SK-MEL-5 (cell line): ENCODE results near the gene ALG13. TPM values are rescaled to one million over a fixed set of nuclear protein-coding genes. Genes with fewer than 3 reads are reported as not detected.
"Not testable (repeated sequence)": the region's sequence is repeated elsewhere in the genome, so short reads cannot be mapped to it uniquely, and the experiment has no call there.

Experiments
- DNase-seq: peaks from one replicate; pipeline ENCODE4 v3.0.0-alpha.2; 2016; ENCODE audit warnings: low read depth, low spot score
- in situ Hi-C: cut with HindIII; loops from 2 replicates; pipeline ENCODE4 v1.10.0; 2016; ENCODE audit warnings: low sequenced_read_pairs, high pct_unique_total_duplicates, low pct_unique_long_range_greater_than_20kb
- polyA plus RNA-seq, 2 experiments: library from polyadenylated mRNA; depleted of rRNA; stranded (reverse); fragments of >200 nt; gene quantifications; 2 replicates each; pipeline ENCODE4 v1.2.3, GENCODE V29; 2015
- total RNA-seq: library from RNA; depleted of rRNA; stranded (reverse); fragments of >200 nt; shearing (Covaris generic); gene quantifications from 2 replicates; pipeline ENCODE4 v1.2.3, GENCODE V29; 2014; rRNA removed

Gene ALG13
- 64.4 and 82.5 TPM in 2 replicates for total RNA-seq
- polyA plus RNA-seq (2015; cell fraction: cytosol; rRNA removed) = 49.5 and 56.0 TPM in 2 replicates
- 130 and 134 TPM in 2 replicates for polyA plus RNA-seq (2015; cell fraction: nucleus; rRNA removed)

DNA sequence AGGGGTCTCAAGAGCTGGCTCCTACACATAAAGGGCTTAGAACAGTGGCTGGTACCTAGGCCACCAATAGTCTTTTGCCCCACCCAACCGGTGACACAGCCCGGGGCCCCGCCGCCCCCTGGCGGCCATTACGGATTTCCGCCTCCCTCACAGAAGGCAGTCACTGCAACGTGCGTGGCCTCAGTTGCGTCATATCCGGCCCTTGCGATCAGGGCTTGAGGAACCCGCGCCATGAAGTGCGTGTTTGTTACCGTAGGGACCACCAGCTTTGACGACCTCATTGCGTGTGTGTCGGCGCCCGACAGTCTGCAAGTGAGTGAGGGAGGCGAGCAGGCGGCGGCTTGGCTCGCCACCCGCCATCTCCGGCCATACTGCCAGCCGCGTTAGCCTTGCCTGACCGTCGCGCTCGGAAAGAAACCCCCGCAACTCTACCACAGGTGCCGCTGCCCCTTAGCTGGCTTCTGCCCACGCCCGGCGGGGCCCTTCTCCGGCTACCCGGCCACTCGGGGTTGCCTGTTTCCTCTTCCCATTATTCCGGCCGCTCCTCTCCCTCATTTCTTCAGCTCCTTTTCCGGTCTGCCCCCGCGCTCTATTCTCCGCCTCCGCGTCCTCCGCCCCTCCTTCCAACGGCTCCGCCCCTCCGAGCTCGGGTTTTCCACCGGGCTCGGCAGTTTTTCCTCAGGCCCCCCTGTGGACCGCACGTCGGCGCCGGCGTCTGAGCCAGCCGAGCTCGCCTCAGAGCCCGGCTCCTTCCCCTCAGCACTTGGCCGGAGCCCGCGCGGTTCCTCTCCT is at the start of gene ALG13:
Gene ALG13, plus strand, starts transcription at position 183 of the 792 bp plus-strand sequence. Its CDS starts 49 bp downstream, at position 232.
- DNase-seq = peak; percentile 88
- in situ Hi-C loops = no loop called here

DNA sequence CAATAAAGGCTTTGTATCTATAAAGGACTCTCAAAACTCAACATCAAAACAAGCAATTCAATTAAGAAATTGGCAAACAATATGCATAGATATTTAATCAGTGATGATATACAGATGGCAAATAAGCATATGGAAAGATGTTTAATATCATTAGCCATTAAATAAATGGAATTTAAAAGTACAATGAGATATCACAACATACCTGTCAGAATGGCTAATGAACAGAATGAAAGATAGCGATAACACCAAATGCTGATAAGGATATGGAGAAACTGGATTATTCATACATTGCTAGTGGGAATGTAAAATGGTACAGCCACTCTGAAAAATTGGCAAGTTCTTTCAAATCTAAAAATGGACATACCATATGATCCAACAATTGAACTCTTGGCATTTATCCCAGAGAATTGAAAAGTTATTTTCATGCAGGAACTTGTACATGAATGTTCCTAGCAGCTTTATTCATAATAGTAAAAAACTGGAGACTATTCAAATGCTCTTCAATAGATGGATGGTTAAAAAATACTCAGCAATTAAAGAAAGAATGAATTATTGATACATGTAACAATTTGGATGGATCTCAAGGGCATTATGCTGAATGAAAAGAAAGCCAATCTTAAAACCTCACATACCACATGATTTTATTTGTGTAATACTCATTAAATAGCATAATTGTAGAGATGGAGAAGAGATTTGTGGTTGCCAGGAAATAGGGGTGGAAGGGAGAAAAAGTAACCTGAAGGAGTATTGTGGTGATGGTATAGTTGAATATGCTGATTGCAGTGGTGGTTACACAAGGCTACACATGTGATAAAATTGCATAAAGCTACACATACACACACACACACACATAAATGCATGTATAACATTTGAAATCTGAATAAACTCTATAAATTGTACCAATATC is 45.9 kb upstream of the ALG13 start:
- in situ Hi-C loops = no loop called here
- peak; percentile 16 for DNase-seq

DNA sequence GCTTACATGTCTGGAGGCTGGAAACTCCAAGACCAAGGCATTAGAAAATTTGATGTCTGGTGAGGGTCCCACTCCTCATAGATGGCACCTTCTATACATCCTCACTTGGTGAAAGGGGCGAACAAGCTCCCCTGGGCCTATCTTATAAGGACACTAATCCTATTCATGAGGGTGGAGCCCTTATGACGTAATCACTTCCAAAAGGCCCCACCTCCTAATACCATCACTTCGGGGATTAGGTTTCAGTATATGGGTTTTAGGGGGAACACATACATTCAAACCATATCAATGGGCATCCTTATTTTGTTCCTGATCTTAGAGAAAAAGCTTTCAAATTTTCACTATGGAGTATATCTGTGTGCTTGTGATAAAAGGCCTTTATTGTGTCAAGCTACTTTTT is 39.0 kb upstream of the ALG13 start:
- in situ Hi-C loops = no loop called here
- no peak for DNase-seq

DNA sequence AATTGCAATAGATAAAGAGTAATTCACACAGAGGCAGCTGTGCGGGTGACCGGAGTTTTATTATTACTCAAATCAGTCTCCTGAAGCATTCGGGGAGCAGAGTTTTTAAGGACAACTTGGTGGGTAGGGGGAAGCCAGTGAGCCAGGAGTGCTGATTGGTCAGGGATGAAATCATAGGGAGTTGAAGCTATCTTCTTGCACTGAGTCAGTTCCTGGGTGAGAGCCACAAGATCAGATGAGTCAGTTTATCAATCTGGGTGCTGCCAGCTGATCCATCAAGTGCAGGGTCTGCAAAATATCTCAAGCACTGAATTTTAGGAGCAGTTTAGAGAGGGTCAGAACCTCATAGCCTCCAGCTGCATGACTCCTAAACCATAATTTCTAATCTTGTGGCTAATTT is 35.8 kb upstream of the ALG13 start:
- DNase-seq, in situ Hi-C loops: not testable (repeated sequence)

DNA sequence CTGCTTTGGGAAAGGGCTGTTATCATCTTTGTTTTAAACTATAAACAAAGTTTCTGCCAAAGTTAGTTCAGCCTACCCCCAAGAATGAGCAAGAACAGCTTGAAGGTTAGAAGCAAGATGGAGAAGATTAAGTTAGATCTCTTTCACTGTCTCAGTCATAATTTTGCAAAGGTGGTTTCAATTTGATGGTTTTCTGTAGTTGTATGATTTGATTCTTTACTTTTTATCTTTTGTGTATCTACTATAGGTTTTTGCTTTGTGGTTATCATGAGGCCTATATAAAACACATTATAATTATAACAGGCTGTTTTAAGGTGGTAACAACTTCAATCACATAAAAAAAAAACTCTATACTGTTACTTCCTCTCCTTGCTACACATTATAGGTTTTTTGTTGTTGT is 35.4 kb upstream of the ALG13 start:
- in situ Hi-C loops = no loop called here
- no peak for DNase-seq

DNA sequence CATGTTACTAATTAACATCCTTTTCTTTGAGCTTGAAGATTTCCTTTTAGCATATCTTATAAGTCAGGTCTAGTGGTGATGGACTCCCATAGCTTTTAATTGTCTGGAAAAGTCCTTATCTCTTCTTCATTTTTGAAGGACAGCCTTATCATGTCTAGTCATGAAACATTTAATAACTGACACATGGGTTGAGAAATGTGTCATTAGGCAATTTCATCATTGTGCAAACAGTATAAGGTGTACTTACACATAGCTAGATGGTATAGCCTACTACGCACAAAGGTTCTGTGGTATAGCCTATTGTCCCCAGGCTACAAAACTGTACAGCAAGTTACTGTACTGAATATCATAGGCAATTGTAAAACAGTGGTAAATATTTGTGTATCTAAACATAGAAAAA is 34.5 kb upstream of the ALG13 start:
- in situ Hi-C loops = no loop called here

DNA sequence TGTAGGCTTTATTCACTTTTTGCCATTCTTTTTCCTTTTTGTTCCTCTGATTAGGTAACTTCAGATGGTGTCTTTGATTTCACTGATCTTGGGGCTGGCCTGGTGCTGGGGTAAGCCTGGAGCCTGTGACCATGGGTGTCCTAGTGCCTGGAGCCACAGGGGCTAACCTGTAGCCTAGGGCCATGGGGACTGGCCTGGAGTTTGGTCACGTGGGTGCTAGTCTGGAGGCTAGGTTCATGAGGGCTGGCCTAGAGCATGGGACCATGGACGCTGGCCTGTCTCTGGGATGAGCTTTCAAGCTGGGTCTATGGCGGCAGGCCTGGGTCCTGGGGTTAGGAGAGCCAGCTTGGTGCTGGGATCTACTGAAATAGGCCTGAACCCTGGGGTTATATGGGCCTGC is 32.2 kb upstream of the ALG13 start:
- in situ Hi-C loops = no loop called here
- DNase-seq = no peak

More for the DNA sequence above, 34.5 kb upstream of the ALG13 start:
- DNase-seq = no peak

DNA sequence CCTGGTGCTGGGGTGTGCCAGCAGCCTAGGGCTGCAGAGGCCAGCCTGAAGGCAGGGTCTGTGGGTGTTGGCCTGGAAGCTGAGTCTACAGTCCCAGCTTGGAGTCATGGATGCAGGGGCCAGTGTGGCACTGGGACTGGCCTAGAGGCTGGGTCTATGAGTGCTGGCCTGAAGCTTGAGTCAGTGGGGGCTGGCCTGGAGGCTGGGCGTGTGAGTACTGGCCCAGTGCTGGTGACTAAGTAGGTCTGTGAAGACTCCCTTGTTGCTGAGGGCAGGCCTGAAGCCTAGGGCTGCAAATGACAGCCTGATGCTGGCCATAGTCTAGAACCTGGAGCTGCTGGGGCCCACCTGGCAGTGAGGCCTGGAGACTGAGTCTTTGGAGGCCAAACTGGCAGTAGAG is 31.3 kb upstream of the ALG13 start:
- DNase-seq = no peak

DNA sequence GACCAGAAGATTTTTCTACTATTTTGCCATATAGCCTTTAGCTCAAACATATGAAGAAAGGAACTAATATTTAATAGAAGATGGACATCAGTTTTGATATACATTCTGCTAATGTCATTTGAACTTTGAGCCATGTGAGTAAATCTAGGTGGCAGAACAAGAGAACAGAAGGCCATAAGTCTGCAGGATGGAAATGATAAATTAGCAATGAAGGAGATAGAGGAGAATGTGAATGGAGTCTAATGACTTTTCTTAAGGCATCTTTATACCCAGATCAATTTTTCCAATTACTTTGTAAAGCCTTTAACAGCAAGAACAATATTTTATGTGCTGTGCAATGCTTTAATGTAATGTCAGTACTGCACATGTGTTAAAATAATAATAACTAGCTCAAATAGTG is 30.1 kb upstream of the ALG13 start:
- in situ Hi-C loops = no loop called here
- no peak for DNase-seq

More for the DNA sequence above, 31.3 kb upstream of the ALG13 start:
- in situ Hi-C loops = no loop called here

DNA sequence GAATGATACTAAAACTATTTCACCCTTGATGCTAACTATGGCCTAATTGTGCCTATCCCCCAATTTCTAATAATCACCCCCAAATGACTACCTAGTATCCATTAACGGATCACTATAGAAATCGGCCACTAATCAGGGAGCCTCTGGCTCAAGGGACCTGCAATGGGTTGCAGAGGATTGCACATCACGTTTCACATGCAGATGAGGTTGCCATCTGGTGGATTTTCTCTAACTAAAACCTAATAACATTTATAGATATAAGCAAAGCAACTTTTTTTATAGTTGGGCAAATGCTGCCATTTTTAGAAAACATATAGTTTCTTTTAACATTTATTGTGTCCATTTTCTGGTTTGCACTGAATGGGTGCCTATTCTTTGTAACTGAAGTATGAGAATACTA is 28.3 kb upstream of the ALG13 start:
- in situ Hi-C loops = no loop called here
- peak; percentile 7 for DNase-seq

DNA sequence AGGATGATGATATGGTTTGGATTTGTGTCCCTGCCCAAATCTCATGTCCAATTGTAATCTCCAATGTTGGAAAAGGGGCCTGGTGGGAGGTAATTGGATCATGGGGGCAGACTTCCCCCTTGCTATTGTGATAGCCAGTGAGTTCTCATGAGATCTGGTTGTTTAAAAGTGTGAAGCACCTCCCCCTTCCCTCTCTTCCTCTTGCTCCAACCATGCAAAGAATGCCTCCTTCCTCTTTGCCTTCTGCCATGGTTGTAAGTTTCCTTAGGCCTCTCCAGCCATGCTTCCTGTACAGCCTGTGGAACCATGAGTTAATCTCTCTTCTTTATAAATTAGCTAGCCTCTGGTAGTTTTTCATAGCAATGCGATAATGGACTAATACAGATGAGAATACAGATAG is 19.7 kb upstream of the ALG13 start:
- in situ Hi-C loops = no loop called here
- DNase-seq = no peak

DNA sequence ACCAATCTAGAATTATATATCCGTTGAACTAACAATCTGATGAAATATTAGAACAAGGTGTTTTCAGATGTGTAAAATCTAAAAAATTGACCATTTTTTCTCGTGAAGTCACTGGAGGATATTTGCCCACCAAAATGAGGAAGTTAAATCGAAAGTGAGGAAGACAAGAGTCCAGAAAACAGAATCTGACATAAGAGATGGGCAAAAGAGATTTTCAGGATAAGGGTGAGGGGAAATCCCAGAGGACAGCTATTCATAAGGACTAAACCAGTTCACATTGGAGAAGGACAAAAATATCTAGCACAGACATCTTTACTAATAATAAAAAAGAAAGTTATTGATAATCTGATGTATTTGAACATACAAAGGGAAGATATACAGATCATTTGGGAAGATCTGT is 18.7 kb upstream of the ALG13 start:
- in situ Hi-C loops = no loop called here
- DNase-seq = no peak

DNA sequence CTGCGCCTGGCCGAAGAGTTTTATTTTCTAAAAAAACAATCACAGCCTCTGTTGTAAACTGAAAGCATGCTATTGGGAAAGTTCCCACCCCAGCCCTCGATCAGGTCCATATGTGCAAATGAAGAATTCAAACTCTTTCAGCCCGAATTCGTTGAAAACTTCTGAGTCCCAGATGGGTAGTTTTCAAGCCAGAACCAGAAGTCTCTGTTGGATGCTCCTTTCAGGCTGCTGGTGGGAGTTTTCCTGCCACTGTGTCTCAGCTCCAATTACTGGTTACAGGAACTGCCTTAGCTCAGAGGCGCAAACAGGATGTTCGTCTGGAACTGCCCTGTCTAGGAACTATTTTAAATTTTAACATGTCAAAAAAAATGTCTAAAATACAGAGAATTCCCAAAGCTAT is 9.3 kb upstream of the ALG13 start:
- DNase-seq = no peak
- in situ Hi-C loops = no loop called here

DNA sequence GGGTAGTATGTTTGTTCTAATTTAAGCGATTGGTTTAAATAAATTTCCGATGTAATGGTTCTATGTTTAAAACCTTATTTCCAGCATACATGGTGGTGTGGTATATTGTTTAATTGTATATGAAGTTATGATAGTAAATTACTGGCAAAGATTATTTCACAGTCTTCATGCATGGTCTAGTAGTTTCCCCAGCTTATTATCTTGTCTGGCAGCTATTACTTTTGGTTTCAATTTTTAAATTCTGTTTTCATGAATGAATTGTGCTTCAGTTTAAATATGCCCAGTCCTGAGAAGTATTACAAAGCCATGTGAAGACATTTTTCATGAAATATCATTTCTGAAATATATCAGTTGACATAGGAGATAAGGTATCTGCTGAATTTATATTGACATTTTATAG is 6.3 kb downstream of the ALG13 start:
- in situ Hi-C loops = no loop called here
- no peak for DNase-seq

DNA sequence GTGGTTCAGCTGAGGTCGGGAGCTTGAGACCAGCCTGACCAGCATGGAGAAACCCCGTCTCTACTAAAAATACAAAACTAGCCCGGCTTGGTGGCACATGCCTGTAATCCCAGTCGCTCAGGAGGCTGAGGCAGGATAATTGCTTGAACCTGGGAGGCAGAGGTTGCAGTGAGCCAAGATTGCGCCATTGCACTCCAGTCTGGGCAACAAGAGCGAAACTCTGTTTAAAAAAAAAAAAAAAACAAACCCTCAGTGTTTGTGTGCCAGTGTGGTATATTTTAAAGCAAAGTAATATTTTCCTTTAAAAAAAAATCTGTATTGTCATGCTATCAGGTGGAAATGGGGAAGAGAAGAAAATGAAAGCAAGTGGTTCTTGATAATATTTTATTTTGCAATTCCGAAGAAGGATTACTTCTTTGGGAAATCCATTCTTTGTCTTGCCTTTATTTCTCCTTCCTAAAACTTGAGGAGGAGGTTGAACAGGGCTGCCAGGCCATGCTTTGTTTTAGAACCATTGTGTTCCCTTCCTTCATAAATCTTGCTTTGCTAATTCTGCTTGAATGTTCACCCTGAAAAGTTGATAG is 14.4 kb downstream of the ALG13 start:
- no peak for DNase-seq
- in situ Hi-C loops = no loop called here

DNA sequence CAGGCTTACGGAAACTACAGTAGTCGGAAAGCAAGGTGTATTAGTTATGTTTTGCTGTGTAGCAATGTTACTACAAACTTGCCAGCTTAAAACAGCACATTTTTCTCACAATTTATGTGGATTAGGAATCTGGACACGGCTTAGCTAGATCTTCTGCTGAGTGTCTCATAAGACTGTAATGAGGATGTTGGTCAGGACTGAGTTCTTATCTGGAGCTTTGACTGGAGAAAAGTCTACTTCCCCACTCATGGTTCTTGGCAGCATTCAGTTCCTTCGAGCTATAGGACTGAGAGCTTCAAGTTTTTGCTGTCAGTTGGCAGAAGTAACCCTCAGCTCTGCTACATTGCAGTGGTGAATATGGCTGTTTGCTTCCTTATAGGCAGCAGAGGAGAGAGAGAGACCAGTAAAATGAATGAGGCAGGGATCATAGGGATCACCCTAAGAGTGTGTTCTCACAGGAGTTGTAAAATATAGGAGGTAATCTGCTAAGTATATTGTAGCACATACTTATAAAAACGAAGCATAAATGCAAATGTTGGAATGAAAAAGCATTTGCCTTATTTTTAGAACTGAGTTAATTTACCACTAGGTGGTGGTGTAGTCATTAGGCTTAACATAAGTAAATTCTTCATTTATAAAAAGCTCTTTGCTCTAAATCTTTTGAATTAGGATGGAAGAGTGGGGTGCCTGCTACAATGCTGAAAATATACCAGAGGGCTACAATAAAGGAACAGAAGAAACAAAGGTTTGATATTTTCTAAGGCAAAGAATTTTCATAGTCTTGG is 38.6 kb downstream of the ALG13 start:
- peak; percentile 1 for DNase-seq
- in situ Hi-C loops = no loop called here

DNA sequence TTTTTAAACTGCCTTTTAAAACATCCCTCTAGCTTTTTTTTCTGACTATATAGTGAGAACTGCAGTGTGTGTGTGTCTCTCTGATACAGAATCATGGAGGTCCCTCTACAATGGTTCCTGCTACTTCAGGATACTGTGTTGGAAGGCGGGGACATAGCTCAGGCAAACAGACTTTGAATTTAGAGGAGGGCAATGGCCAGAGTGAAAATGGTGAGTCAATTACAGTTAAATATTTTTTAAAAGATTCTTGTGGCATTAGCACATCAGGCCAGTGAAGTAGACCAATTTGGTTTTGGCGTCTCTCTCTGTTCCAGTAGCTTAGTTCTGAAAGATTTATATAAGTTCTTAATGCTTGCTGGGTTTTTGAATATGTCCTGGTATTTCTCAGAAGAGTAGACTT is 47.1 kb downstream of the ALG13 start:
- DNase-seq = no peak
- in situ Hi-C loops = no loop called here
